Measurements from ENCODE around the gene TAGLN2. TPM values are rescaled to one million over a fixed set of nuclear protein-coding genes. Genes with fewer than 3 reads are reported as not detected.

TAGLN2 gene
- total and polyA plus RNA-seq, 9 of the 15 experiments (the other 6 are each of a cell fraction or from before 2014, with no cell fraction given): 192 to 683 (median 455) TPM

- TF ChIP-seq E2F3 (CRISPR knock-in tag; IDR thresholded peaks at IDR 0.05) (peak; percentile 67; the same call in 1 of the 2 replicates), ZNF347 (CRISPR knock-in tag; IDR thresholded peaks at IDR 0.05; ENCODE audit: low read depth) (no peak), ZNF274 (IDR thresholded peaks at IDR 0.05; ENCODE audit: borderline replicate concordance, low read depth, low read length) (no peak), PRPF4 (IDR thresholded peaks at IDR 0.05; ENCODE audit: insufficient read depth, low read depth, low read length, poor library complexity, severe bottlenecking) (no peak), JUND (IDR thresholded peaks at IDR 0.05; ENCODE audit: borderline replicate concordance, low read depth, low read length) (0 out of 2 replicates have a peak, but pooled peaks have one; percentile 10), JUND (tag; IDR thresholded peaks at IDR 0.05; ENCODE audit: borderline replicate concordance, low read depth, low read length) (no peak), ARNT (IDR thresholded peaks at IDR 0.05) (no peak), IRF2 (CRISPR knock-in tag; IDR thresholded peaks at IDR 0.05) (no peak), AFF4 (CRISPR knock-in tag; IDR thresholded peaks at IDR 0.05) (no peak), E2F1 (CRISPR knock-in tag; IDR thresholded peaks at IDR 0.05) (peak; percentile 64; the same call in 1 of the 2 replicates)
- TF ChIP-seq, protein P1, sequence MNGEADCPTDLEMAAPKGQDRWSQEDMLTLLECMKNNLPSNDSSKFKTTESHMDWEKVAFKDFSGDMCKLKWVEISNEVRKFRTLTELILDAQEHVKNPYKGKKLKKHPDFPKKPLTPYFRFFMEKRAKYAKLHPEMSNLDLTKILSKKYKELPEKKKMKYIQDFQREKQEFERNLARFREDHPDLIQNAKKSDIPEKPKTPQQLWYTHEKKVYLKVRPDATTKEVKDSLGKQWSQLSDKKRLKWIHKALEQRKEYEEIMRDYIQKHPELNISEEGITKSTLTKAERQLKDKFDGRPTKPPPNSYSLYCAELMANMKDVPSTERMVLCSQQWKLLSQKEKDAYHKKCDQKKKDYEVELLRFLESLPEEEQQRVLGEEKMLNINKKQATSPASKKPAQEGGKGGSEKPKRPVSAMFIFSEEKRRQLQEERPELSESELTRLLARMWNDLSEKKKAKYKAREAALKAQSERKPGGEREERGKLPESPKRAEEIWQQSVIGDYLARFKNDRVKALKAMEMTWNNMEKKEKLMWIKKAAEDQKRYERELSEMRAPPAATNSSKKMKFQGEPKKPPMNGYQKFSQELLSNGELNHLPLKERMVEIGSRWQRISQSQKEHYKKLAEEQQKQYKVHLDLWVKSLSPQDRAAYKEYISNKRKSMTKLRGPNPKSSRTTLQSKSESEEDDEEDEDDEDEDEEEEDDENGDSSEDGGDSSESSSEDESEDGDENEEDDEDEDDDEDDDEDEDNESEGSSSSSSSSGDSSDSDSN (IDR thresholded peaks at IDR 0.05; ENCODE audit: borderline replicate concordance in 1 of 2, low read depth in 2 of 2, low read length in 2 of 2): 0 out of 4 replicates have a peak, but pooled peaks of 1 of the 2 experiments have one; percentile 35
Measured at GRCh38 chr1:159945483-159946241, 20.4 kb upstream of the TAGLN2 start, which contains the start of gene IGSF9 (continued).
